ENCODE results near the gene RYR2.

GRCh38 chr1:237009611-237010010 lies 32.4 kb upstream of the RYR2 start:
- TF ChIP-seq CTCF (IDR thresholded peaks at IDR 0.05; ENCODE audit: low read length) (no peak), EZH2 (IDR thresholded peaks at IDR 0.05; ENCODE audit: borderline replicate concordance, low read length) (no peak)
